PC-9 (cell line): ENCODE measurements around the gene RPS29. TPM values are rescaled to one million over a fixed set of nuclear protein-coding genes. Genes with fewer than 3 reads are reported as not detected.

ENCODE experiments used
- BruUV-seq: library from RNA; stranded (reverse); fragments of 400-500 nt; replicated peaks from 2 replicates; lab custom pipeline; 2021; lab: Mats Ljungman, UMichigan
- CTCF ChIA-PET: fragments of 300-600 bp; sonication (Branson Sonifier 250); formaldehyde crosslinking; loops from one replicate; lab custom pipeline; 2022; ENCODE audit warnings: antibody characterized with exemption; lab: Charles Lee
- POLR2A ChIA-PET: fragments of 300-600 bp; sonication (Branson Sonifier 250); formaldehyde crosslinking; loops from one replicate; lab custom pipeline; 2022; ENCODE audit warnings: antibody characterized with exemption; ENCODE audit not compliant: unreplicated experiment; lab: Charles Lee
- DNase-seq, 2 experiments: peaks; one replicate each; pipeline versions ENCODE4 v3.0.0 to v3.0.0-alpha.2; 2015 to 2022; ENCODE audit warnings: mixed read lengths in 1 of 2
- H2AFZ ChIP-seq: fragments of 200-600 bp; sonication (generic); 2 replicates; pipeline ENCODE4 v1.8.1; 2017; ENCODE audit warnings: antibody characterized with exemption
- H3F3A ChIP-seq: fragments of 200-600 bp; sonication (generic); 2 replicates; pipeline ENCODE4 v1.8.1; 2017; ENCODE audit warnings: antibody characterized with exemption, mild to moderate bottlenecking, low read depth; ENCODE audit not compliant: insufficient read depth
- H3K27ac ChIP-seq: fragments of 200-600 bp; sonication (generic); 2 replicates; pipeline ENCODE4 v1.6.1; 2016; ENCODE audit warnings: mixed run types
- H3K27me3 ChIP-seq: fragments of 200-600 bp; sonication (generic); 2 replicates; pipeline ENCODE4 v1.6.1; 2016; ENCODE audit warnings: low read depth, mixed run types; ENCODE audit not compliant: insufficient read depth
- H3K36me3 ChIP-seq: fragments of 200-600 bp; sonication (generic); 2 replicates; pipeline ENCODE4 v1.6.1; 2016; ENCODE audit warnings: low read depth, mixed run types
- H3K4me1 ChIP-seq: fragments of 200-600 bp; sonication (generic); replicated peaks from 2 replicates; pipeline ENCODE4 v1.6.1; 2016; ENCODE audit warnings: mixed run types; ENCODE audit not compliant: insufficient read depth
- H3K4me2 ChIP-seq: fragments of 200-600 bp; sonication (generic); 2 replicates; pipeline ENCODE4 v1.6.1; 2017; ENCODE audit warnings: mixed run types
- H3K4me3 ChIP-seq: fragments of 200-600 bp; sonication (generic); 2 replicates; pipeline ENCODE4 v1.6.1; 2016; ENCODE audit warnings: mixed run types
- H3K79me2 ChIP-seq: fragments of 200-600 bp; sonication (generic); 2 replicates; pipeline ENCODE4 v1.6.1; 2017; ENCODE audit warnings: low read depth, mixed run types
- H3K9me2 ChIP-seq: fragments of 200-600 bp; sonication (generic); 2 replicates; pipeline ENCODE4 v1.8.1; 2017; ENCODE audit warnings: mild to moderate bottlenecking; ENCODE audit not compliant: insufficient read depth
- H3K9me3 ChIP-seq: fragments of 200-600 bp; sonication (generic); 2 replicates; pipeline ENCODE4 v1.8.1; 2016; ENCODE audit warnings: low read depth; ENCODE audit not compliant: insufficient read depth
- H4K20me1 ChIP-seq: fragments of 200-600 bp; sonication (generic); 2 replicates; pipeline ENCODE4 v1.8.1; 2017; ENCODE audit not compliant: insufficient read depth
- EZH2 ChIP-seq: fragments of 200-600 bp; sonication (generic); IDR thresholded peaks from 2 replicates; pipeline ENCODE4 v1.8.0; 2017; ENCODE audit warnings: antibody characterized with exemption, low read depth
- intact Hi-C: fragments of 100-400 bp; cut with micrococcal nuclease; formaldehyde crosslinking; loops from one replicate; pipeline ENCODE4 v1.10.0; 2022; ENCODE audit not compliant: unreplicated experiment
- total RNA-seq: library from RNA; stranded (reverse); gene quantifications from 2 replicates; pipeline ENCODE4 v1.2.3, GENCODE V29; 2021
- TF ChIP-seq, protein P1 (sequence below): fragments of 200-600 bp; sonication (generic); conservative IDR thresholded peaks from 2 replicates; pipeline ENCODE4 v1.6.1; 2017; ENCODE audit warnings: mixed run types, antibody characterized with exemption, mild to moderate bottlenecking, moderate library complexity

The RPS29 gene
- total RNA-seq, 1 experiment from 2014 or later = 1,294 TPM

DNA sequence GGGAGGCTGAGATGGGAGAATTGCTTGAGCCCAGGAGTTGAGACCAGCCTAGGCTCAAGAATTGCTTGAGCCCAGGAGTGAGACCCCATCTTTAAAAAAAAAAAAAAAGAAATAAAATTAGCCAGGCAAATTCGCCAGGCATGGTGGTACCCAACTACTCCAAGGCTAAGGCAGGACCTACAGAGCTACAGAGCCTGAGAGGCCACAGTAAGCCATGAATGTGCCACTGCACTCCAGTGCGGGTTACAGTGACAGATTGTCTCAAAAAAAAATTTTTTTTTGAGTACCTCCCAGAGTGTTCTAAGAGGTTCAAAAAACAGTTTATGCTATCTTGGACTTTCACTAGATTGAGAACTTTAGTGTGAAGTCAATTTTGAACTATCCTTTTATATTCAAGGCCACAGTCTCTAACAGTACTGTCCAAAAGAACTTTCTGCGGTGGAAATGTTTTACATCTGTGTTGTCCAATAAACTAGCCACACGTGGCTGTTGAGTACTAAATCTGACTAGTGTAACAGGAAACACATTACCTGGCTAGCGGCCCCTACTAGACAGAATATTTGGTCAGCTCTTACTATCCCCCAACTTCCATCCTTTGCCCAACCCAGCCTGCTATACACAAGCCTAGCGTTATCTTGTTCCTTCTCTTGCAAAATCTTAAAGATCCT lies 31.8 kb upstream of the RPS29 start:
- Histone ChIP-seq H3K27ac (peak overlapping the region; percentile 47), H3F3A (peaks cover 39% of the 10 kb centered on the region), H3K4me2 (peak overlapping the region; percentile 98; the same call in 1 of the 2 replicates), H3K27me3 (no peaks in the 10 kb centered on the region), H3K4me1 (peaks cover 36% of the 10 kb centered on the region), H3K4me3 (no peak overlapping the region; the same call in 1 of the 2 replicates), H3K36me3 (peaks cover 24% of the 10 kb centered on the region; the same call in 1 of the 2 replicates), H3K9me2 (no peaks in the 10 kb centered on the region), H3K79me2 (peaks cover 59% of the 10 kb centered on the region), H4K20me1 (peaks cover 37% of the 10 kb centered on the region), H3K9me3 (no peaks in the 10 kb centered on the region), H2AFZ (no peak overlapping the region)
- intact Hi-C loops = no loop called here
- no peak for TF ChIP-seq EZH2
- TF ChIP-seq, protein P1, sequence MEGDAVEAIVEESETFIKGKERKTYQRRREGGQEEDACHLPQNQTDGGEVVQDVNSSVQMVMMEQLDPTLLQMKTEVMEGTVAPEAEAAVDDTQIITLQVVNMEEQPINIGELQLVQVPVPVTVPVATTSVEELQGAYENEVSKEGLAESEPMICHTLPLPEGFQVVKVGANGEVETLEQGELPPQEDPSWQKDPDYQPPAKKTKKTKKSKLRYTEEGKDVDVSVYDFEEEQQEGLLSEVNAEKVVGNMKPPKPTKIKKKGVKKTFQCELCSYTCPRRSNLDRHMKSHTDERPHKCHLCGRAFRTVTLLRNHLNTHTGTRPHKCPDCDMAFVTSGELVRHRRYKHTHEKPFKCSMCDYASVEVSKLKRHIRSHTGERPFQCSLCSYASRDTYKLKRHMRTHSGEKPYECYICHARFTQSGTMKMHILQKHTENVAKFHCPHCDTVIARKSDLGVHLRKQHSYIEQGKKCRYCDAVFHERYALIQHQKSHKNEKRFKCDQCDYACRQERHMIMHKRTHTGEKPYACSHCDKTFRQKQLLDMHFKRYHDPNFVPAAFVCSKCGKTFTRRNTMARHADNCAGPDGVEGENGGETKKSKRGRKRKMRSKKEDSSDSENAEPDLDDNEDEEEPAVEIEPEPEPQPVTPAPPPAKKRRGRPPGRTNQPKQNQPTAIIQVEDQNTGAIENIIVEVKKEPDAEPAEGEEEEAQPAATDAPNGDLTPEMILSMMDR = no peak
- no TSS peak for BruUV-seq
- CTCF ChIA-PET = no interaction called here
- POLR2A ChIA-PET = interaction anchor here (0.6 kb wide), 1 partner anchor 150 kb away, joined by 3 read pairs; the partner anchor contains the start of gene KLHDC2
- DNase-seq = no peak

DNA sequence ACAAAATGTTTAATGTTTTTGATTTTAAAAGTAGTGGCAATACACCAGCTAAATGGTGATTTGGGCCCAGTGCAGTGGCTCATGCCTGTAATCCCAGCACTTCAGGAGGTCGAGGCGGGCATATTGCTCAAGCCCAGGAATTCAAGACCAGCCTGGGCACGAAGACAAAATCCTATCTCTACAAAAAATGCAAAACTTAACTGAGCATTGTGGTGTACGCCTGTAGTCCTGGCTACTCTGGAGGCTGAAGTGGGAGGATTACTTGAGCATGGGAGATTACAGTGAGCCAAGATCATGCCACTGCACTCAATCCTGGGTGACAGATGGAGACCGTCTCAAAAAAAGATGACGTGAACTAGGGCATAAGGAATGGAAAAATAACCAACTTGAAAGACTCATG lies 29.6 kb upstream of the RPS29 start:
- H3K27ac ChIP-seq = no peak overlapping the region; the same call in 1 of the 2 replicates
- no TSS peak for BruUV-seq
- no peak for DNase-seq
- peaks cover 37% of the 10 kb centered on the region for H3K79me2 ChIP-seq
- H4K20me1 ChIP-seq = peaks cover 28% of the 10 kb centered on the region
- no peaks in the 10 kb centered on the region for H3K27me3 ChIP-seq
- intact Hi-C loops = no loop called here
- no peak overlapping the region for H3K4me3 ChIP-seq
- H2AFZ ChIP-seq = no peak overlapping the region
- peaks cover 23% of the 10 kb centered on the region for H3K4me1 ChIP-seq
- ChIA-PET CTCF (no interaction called here), POLR2A (no interaction called here)
- H3K9me3 ChIP-seq = no peaks in the 10 kb centered on the region
- TF ChIP-seq EZH2 = no peak
- TF ChIP-seq, protein P1 = no peak
- peaks cover 24% of the 10 kb centered on the region; the same call in 1 of the 2 replicates for H3K36me3 ChIP-seq
- peaks cover 41% of the 10 kb centered on the region for H3F3A ChIP-seq
- H3K4me2 ChIP-seq = no peak overlapping the region
- H3K9me2 ChIP-seq = no peaks in the 10 kb centered on the region

DNA sequence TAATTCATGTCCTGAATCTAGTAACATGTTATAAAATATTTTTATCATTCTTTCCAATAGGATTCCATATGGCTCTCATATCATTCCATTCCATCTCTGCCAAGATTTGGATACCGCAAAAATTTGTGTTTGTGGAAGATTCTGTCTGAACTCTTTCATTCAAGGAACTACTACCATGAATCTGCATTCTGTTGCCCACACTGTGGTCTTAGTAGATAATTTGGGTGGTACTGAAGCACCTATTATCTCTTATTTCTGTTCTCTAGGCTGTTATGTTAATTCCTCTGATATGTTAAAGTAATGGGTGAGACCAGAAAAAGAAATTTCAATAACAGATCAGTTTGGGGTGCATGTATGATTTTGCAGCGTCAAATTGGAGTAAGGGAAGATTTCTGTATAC lies 28.0 kb upstream of the RPS29 start:
- intact Hi-C loops = no loop called here
- no peak overlapping the region for H3K4me3 ChIP-seq
- H3K4me2 ChIP-seq = no peak overlapping the region
- H3K79me2 ChIP-seq = peaks cover 23% of the 10 kb centered on the region
- CTCF ChIA-PET = no interaction called here
- H3K9me3 ChIP-seq = no peaks in the 10 kb centered on the region
- H4K20me1 ChIP-seq = peaks cover 21% of the 10 kb centered on the region
- H3F3A ChIP-seq = peaks cover 35% of the 10 kb centered on the region
- H3K27ac ChIP-seq = no peak overlapping the region
- H3K4me1 ChIP-seq = peaks cover 22% of the 10 kb centered on the region
- peaks cover 23% of the 10 kb centered on the region; the same call in 1 of the 2 replicates for H3K36me3 ChIP-seq
- TF ChIP-seq EZH2 = no peak
- TF ChIP-seq, protein P1 = no peak
- H3K27me3 ChIP-seq = no peaks in the 10 kb centered on the region
- BruUV-seq = no TSS peak
- no peak for DNase-seq
- no peaks in the 10 kb centered on the region for H3K9me2 ChIP-seq
- H2AFZ ChIP-seq = no peak overlapping the region
- POLR2A ChIA-PET = no interaction called here
